Measurements from ENCODE around the gene DOK7. TPM values are rescaled to one million over a fixed set of nuclear protein-coding genes. Genes with fewer than 3 reads are reported as not detected.

Gene DOK7
- total RNA-seq, 2 donors from 2014 or later = 6.3 to 7.0 TPM

DNA sequence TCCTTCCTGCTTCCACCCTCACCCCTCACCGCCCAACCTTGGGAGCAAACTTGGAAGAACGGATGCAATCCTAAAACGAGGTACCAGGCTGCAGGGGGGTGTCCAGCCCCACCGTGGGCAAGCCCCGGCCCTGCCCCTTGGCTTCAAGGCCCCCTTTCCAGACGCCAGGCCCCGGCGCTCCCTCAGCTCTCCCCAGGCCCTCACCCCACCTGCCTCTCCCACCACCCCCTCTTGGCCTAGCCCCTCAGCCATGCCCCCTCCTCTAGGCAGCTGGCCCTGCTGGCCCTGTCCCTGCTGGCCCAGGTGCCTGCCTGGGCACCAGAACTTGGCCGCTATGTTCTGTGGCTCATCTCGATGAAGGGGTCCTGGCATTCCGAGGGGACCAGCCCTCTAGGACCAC, 35.3 kb downstream of the DOK7 start:
- 84 to 87% methylated on average over 11 of the region's 11 CpGs for WGBS, 2 donors
- DNase-seq = no peak
- Histone ChIP-seq H3K27me3 (no peaks in the 10 kb centered on the region), H3K36me3 (replicated peaks in 1 of 2; ENCODE audit: insufficient read depth in 1 of 2, low read depth in 2 of 2) (no peaks in the 10 kb centered on the region), H3K9me3 (no peaks in the 10 kb centered on the region), H3K4me3 (no peak overlapping the region), H3K4me1 (no peaks in the 10 kb centered on the region), H3K27ac (no peak overlapping the region)
- TF ChIP-seq, protein P1, sequence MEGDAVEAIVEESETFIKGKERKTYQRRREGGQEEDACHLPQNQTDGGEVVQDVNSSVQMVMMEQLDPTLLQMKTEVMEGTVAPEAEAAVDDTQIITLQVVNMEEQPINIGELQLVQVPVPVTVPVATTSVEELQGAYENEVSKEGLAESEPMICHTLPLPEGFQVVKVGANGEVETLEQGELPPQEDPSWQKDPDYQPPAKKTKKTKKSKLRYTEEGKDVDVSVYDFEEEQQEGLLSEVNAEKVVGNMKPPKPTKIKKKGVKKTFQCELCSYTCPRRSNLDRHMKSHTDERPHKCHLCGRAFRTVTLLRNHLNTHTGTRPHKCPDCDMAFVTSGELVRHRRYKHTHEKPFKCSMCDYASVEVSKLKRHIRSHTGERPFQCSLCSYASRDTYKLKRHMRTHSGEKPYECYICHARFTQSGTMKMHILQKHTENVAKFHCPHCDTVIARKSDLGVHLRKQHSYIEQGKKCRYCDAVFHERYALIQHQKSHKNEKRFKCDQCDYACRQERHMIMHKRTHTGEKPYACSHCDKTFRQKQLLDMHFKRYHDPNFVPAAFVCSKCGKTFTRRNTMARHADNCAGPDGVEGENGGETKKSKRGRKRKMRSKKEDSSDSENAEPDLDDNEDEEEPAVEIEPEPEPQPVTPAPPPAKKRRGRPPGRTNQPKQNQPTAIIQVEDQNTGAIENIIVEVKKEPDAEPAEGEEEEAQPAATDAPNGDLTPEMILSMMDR (IDR thresholded peaks at IDR 0.05) = no peak
- no peak for ATAC-seq
- intact Hi-C loops (cut with DNase I) = no loop called here

DNA sequence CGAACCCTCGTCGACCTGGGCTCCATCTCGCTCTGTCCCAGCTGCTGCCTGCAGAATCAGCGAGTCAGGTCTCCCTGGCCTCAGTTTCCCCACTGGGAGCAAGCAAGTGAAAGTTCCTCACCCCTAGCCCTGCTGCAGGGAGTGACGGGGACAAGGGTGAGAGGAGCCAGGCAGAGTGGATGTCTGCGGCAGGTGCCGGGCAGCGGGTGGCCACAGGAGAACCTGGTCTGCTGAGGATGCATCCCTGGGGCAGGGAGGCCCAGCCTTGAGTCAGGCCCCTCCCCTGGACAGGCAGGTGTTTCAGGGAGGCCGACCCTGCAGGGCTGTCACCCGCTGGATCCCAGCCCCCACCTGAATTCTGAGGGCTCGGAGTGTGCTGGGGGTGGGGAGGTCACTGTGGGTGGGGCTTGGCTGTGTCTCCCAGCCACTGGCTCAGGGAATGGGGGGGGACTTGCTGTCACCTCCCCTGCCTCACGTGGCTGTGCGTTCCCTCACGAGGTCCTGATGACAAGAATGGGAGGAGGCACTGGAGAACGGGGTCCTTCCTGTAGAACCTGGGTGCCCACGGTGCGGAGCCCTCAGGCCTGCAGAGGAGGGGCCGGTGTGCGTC, 35.9 kb downstream of the DOK7 start:
- WGBS, 2 donors = 76 to 85% methylated on average over 8 to 18 of the region's 20 CpGs
- Histone ChIP-seq H3K4me3 (no peak overlapping the region), H3K9me3 (no peaks in the 10 kb centered on the region), H3K4me1 (no peaks in the 10 kb centered on the region), H3K27ac (no peak overlapping the region), H3K27me3 (no peaks in the 10 kb centered on the region), H3K36me3 (replicated peaks in 1 of 2; ENCODE audit: insufficient read depth in 1 of 2, low read depth in 2 of 2) (no peaks in the 10 kb centered on the region)
- no peak for ATAC-seq
- no peak for DNase-seq
- intact Hi-C loops (cut with DNase I) = no loop called here
- TF ChIP-seq POLR2A (IDR thresholded peaks at IDR 0.05) = no peak
- TF ChIP-seq, protein P1 (IDR thresholded peaks at IDR 0.05) = no peak

DNA sequence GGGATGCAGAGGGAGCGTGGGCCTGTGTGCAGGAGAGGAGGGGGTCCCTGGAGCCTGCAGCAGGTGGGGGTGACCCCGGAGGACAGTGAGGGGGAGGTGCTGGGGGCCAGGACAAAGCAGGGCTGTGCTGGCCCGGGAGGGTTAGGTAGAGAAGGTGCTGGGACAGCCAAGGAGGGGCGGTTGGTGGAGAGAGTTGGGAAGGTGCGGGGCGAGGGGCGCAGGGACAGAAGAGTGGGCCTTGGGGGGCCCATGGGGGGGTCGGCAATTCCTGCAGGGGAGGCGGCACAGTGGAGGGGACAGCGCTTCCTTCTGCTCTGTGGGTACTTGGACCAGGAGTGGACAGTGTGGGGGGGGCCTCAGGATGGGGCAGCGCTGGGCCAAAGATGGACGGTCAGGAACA, 36.6 kb downstream of the DOK7 start:
- DNase-seq = no peak
- 88 to 93% methylated on average over 12 of the region's 12 CpGs for WGBS, 2 donors
- no peak for TF ChIP-seq POLR2A (IDR thresholded peaks at IDR 0.05)
- TF ChIP-seq, protein P1 (IDR thresholded peaks at IDR 0.05) = no peak

DNA sequence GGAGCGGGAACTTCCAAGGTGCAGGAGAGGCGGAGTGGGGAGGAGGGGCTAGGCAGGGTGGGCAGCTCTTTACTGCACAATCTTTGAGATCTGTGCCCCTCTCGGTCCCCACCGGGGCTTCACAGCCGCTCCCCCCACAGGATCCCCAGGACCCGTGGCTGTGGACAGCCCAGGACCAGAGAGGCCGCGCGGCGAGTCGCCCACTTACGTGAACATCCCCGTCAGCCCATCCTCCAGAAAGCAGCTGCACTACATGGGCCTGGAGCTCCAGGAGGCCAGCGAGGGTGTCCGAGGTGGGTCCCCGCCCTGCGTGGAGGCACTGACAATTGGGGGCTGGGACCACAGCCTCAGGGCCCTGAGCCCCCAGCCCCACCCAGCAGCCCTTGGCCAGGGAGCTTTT, 37.0 kb downstream of the DOK7 start:
- intact Hi-C loops (cut with DNase I) = no loop called here
- ATAC-seq (no peak), DNase-seq (no peak)
- Histone ChIP-seq H3K4me3 (no peak overlapping the region), H3K27me3 (no peaks in the 10 kb centered on the region), H3K27ac (no peak overlapping the region), H3K4me1 (no peaks in the 10 kb centered on the region), H3K36me3 (replicated peaks in 1 of 2; ENCODE audit: insufficient read depth in 1 of 2, low read depth in 2 of 2) (no peaks in the 10 kb centered on the region), H3K9me3 (no peaks in the 10 kb centered on the region)
- no peak for TF ChIP-seq POLR2A (IDR thresholded peaks at IDR 0.05)
- TF ChIP-seq, protein P1 (IDR thresholded peaks at IDR 0.05) = no peak
- 95% methylated on average over 10 to 16 of the region's 17 CpGs for WGBS, 2 donors

More for the DNA sequence above, 36.6 kb downstream of the DOK7 start:
- Histone ChIP-seq H3K9me3 (no peaks in the 10 kb centered on the region), H3K4me3 (no peak overlapping the region), H3K27me3 (no peaks in the 10 kb centered on the region), H3K4me1 (no peaks in the 10 kb centered on the region), H3K27ac (no peak overlapping the region), H3K36me3 (replicated peaks in 1 of 2; ENCODE audit: insufficient read depth in 1 of 2, low read depth in 2 of 2) (no peaks in the 10 kb centered on the region)
- intact Hi-C loops (cut with DNase I) = no loop called here
- no peak for ATAC-seq

DNA sequence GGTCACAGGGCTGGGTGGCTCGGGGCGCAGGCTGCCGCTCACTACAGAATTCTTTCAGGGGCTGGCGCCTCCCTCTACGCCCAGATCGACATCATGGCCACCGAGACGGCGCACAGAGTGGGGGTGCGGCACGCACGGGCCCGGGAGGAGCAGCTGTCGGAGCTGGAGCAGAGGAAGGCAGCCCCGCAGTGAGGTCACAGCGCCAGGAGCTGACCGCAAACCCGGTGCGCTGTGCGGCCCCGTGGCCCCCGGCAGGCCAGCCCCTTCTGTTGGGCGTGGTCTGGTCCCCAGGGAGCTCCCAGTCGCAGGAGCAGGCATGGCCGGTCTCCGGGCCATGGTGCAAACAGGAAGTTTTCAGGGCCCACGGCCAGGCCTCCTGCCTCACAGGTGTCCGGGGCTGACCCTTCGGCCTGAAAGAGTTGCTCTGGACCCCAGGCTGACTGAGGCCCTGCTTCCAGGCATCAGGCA, 37.6 kb downstream of the DOK7 start:
- Histone ChIP-seq H3K4me1 (no peaks in the 10 kb centered on the region), H3K4me3 (no peak overlapping the region), H3K9me3 (no peaks in the 10 kb centered on the region), H3K36me3 (replicated peaks in 1 of 2; ENCODE audit: insufficient read depth in 1 of 2, low read depth in 2 of 2) (peaks cover 0 to 1% of the 10 kb centered on the region in 2 donors), H3K27me3 (no peaks in the 10 kb centered on the region), H3K27ac (no peak overlapping the region)
- 91 to 97% methylated on average over 5 to 24 of the region's 29 CpGs for WGBS, 2 donors
- DNase-seq (no peak), ATAC-seq (no peak)
- TF ChIP-seq POLR2A (IDR thresholded peaks at IDR 0.05) = no peak
- TF ChIP-seq, protein P1 (IDR thresholded peaks at IDR 0.05) = no peak
- intact Hi-C loops (cut with DNase I) = no loop called here

Data from body of pancreas (tissue), 4 donors.